Measurements from ENCODE around the gene ZNF653.
"Not testable (repeated sequence)": the region's sequence is repeated elsewhere in the genome, so short reads cannot be mapped to it uniquely, and the experiment has no call there.

The ZNF653 gene

GRCh38 chr19:11481534-11482383 lies 23.9 kb downstream of the ZNF653 start:
- peak; percentile 85 for DNase-seq (ENCODE audit: low spot score)

- no peak for DNase-seq (ENCODE audit: low spot score)
These were observed 24.7 kb downstream of the ZNF653 start, which contains the start of gene ELAVL3 for GRCh38 chr19:11480715-11481533. ELAVL3 (minus strand) TSS chr19:11481046; CDS start chr19:11480608, 438 bp downstream.

GRCh38 chr19:11479898-11480714 lies 25.5 kb downstream of the ZNF653 start:
- no peak for DNase-seq (ENCODE audit: low spot score)

- DNase-seq (ENCODE audit: low spot score) = peak; percentile 29
These were observed 26.3 kb downstream of the ZNF653 start for GRCh38 chr19:11479090-11479897.

- DNase-seq (ENCODE audit: low spot score) = no peak
These were observed 27.2 kb downstream of the ZNF653 start for GRCh38 chr19:11478167-11479089.

GRCh38 chr19:11475861-11476260 lies 29.8 kb downstream of the ZNF653 start:
- DNase-seq (ENCODE audit: low spot score) = no peak

GRCh38 chr19:11475343-11475742 lies 30.3 kb downstream of the ZNF653 start:
- not testable (repeated sequence) for DNase-seq (ENCODE audit: low spot score)

GRCh38 chr19:11473725-11474124 lies 31.9 kb downstream of the ZNF653 start:
- DNase-seq (ENCODE audit: low spot score) = no peak

GRCh38 chr19:11468266-11468845 lies 37.3 kb downstream of the ZNF653 start:
- DNase-seq (ENCODE audit: low spot score) = not testable (repeated sequence)

- DNase-seq (ENCODE audit: low spot score) = no peak
These were observed 40.0 kb downstream of the ZNF653 start for GRCh38 chr19:11465600-11465999.

- DNase-seq (ENCODE audit: low spot score) = no peak
These were observed 41.0 kb downstream of the ZNF653 start for GRCh38 chr19:11464333-11465265.

- DNase-seq (ENCODE audit: low spot score) = no peak
These were observed 42.2 kb downstream of the ZNF653 start for GRCh38 chr19:11463391-11463790.

GRCh38 chr19:11461453-11461852 lies 44.2 kb downstream of the ZNF653 start:
- no peak for DNase-seq (ENCODE audit: low spot score)

GRCh38 chr19:11460207-11460606 lies 45.4 kb downstream of the ZNF653 start:
- DNase-seq (ENCODE audit: low spot score) = no peak

- DNase-seq (ENCODE audit: low spot score) = not testable (repeated sequence)
These were observed 46.7 kb downstream of the ZNF653 start for GRCh38 chr19:11458912-11459311.

- no peak for DNase-seq (ENCODE audit: low spot score)
These were observed 47.3 kb downstream of the ZNF653 start for GRCh38 chr19:11458236-11458900.

GRCh38 chr19:11457831-11458230 lies 47.8 kb downstream of the ZNF653 start:
- no peak for DNase-seq (ENCODE audit: low spot score)

GRCh38 chr19:11457115-11457514 lies 48.5 kb downstream of the ZNF653 start:
- DNase-seq (ENCODE audit: low spot score) = no peak

Data from activated CD4-positive, alpha-beta T cell treated with anti-CD3 and anti-CD28 coated beads, Interleukin-2, Interleukin-4, amounts not matched to agents 100 ng/mL and 50 ng/mL, durations not matched to agents 16 hours and 8 hours (primary cell).